HepG2 (cell line): ENCODE data around the gene CCDC88C. TPM values are rescaled to one million over a fixed set of nuclear protein-coding genes. Genes with fewer than 3 reads are reported as not detected.

ENCODE experiments used
- ATAC-seq: fragments of 200-7000 bp; cut with Tn5 transposase; 3 replicates; pipeline ENCODE4 v1.9.1; 2020; ENCODE audit warnings: mild to moderate bottlenecking, moderate library complexity
- BruUV-seq: library from RNA; stranded (reverse); fragments of 400-500 nt; replicated peaks from 2 replicates; lab custom pipeline; 2021; lab: Mats Ljungman, UMichigan
- CTCF ChIA-PET: fragments of 300-600 bp; formaldehyde crosslinking; extraction: SDS; loops from one replicate; lab custom pipeline; 2021; ENCODE audit warnings: low total read pairs, inconsistent platforms, low intra/inter-chr PET ratio; lab: Yijun Ruan, JAX
- POLR2A ChIA-PET: fragments of 350-600 bp; sonication (Branson Sonifier 250); formaldehyde crosslinking; loops from one replicate; lab custom pipeline; 2020; ENCODE audit warnings: antibody characterized with exemption, inconsistent platforms; lab: Yijun Ruan, JAX
- DNase-seq: peaks from one replicate; pipeline ENCODE4 v3.0.0-alpha.2; 2015; ENCODE audit warnings: low spot score
- FAIRE-seq: peaks from 3 replicates; lab custom pipeline; 2011; peaks lifted over from hg19 to GRCh38; lab: Jason Lieb, UNC
- H2AFZ ChIP-seq: one replicate; pipeline ENCODE4 v1.6.1; 2011; ENCODE audit warnings: low read length, inconsistent platforms
- H3K27ac ChIP-seq: fragments of 300-600 bp; 3 replicates; pipeline ENCODE4 v1.8.0; 2011; ENCODE audit warnings: mixed run types, mild to moderate bottlenecking, mixed read lengths, low read length, inconsistent platforms; ENCODE audit not compliant: insufficient read depth; ENCODE audit errors: extremely low read length
- H3K27me3 ChIP-seq, 2 experiments: fragments of 200-600 bp in 1 of 2; 2 replicates in 1 of 2; 3 replicates in 1 of 2; pipeline versions ENCODE4 v1.6.0 to v1.8.0; 2011; ENCODE audit warnings: low read length in 2 of 2, mild to moderate bottlenecking in 2 of 2, moderate library complexity in 2 of 2, inconsistent platforms in 1 of 2; ENCODE audit not compliant: insufficient read depth in 2 of 2, control insufficient read depth in 1 of 2
- H3K36me3 ChIP-seq, 2 experiments: fragments of 200-600 bp in 1 of 2; replicated peaks in 1 of 2; 2 replicates in 1 of 2; 3 replicates in 1 of 2; pipeline versions ENCODE4 v1.5.1 to v1.8.0; 2011; ENCODE audit warnings: low read length in 2 of 2, inconsistent platforms in 1 of 2; ENCODE audit not compliant: insufficient read depth in 2 of 2, control insufficient read depth in 1 of 2
- H3K4me1 ChIP-seq: 2 replicates; pipeline ENCODE4 v1.5.1; 2012; ENCODE audit warnings: low read length, inconsistent platforms; ENCODE audit not compliant: insufficient read depth
- H3K4me2 ChIP-seq: 2 replicates; pipeline ENCODE4 v1.6.0; 2011; ENCODE audit warnings: low read depth, low read length, inconsistent platforms
- H3K4me3 ChIP-seq, 3 experiments: fragments of 200-600 bp in 1 of 3; sonication (generic), shearing (Covaris generic) in 1 of 3; replicated peaks in 1 of 3; 2 replicates each; pipeline ENCODE4 v1.5.1; 2011 to 2016; ENCODE audit warnings: low read length in 3 of 3, inconsistent platforms in 2 of 3, low read depth in 2 of 3, mild to moderate bottlenecking in 2 of 3, control low read depth in 1 of 3, mixed read lengths in 1 of 3; ENCODE audit not compliant: insufficient read depth in 1 of 3
- H3K79me2 ChIP-seq: one replicate; pipeline ENCODE4 v1.6.1; 2011; ENCODE audit warnings: low read length, inconsistent platforms; ENCODE audit not compliant: insufficient read depth
- H3K9ac ChIP-seq: 2 replicates; pipeline ENCODE4 v1.6.0; 2011; ENCODE audit warnings: mild to moderate bottlenecking, low read depth, low read length, inconsistent platforms; ENCODE audit not compliant: insufficient read depth
- H3K9me3 ChIP-seq: 2 replicates; pipeline ENCODE4 v1.5.1; 2012; ENCODE audit warnings: mild to moderate bottlenecking, low read length
- H4K20me1 ChIP-seq: 2 replicates; pipeline ENCODE4 v1.6.0; 2011; ENCODE audit warnings: inconsistent platforms, mild to moderate bottlenecking, low read length, moderate library complexity; ENCODE audit not compliant: insufficient read depth
- CCAR2 ChIP-seq: fragments of 200-400 bp; formaldehyde crosslinking; optimal IDR thresholded peaks from 2 replicates; pipeline ENCODE3; 2018; ENCODE audit warnings: low read depth, mild to moderate bottlenecking, low read length, moderate library complexity
- CHD2 ChIP-seq: IDR thresholded peaks from 2 replicates; pipeline ENCODE4 v1.6.1; 2011; ENCODE audit warnings: low read depth, low read length, improper control_type of control experiment
- FOXM1 ChIP-seq: sonication (generic); formaldehyde crosslinking; IDR thresholded peaks from 2 replicates; pipeline ENCODE4 v1.5.0; 2020; ENCODE audit warnings: missing genetic modification reagents
- HNRNPK ChIP-seq: fragments of 200-400 bp; formaldehyde crosslinking; IDR thresholded peaks from 2 replicates; pipeline ENCODE4 v1.6.1; 2018; ENCODE audit warnings: low read length, low read depth, moderate library complexity, mild to moderate bottlenecking; ENCODE audit not compliant: poor library complexity, severe bottlenecking
- PHF20 ChIP-seq: sonication (generic); formaldehyde crosslinking; IDR thresholded peaks from 2 replicates; pipeline ENCODE4 v1.5.0; 2020; ENCODE audit warnings: mild to moderate bottlenecking, missing genetic modification reagents
- ZNF33A ChIP-seq: sonication (generic); formaldehyde crosslinking; IDR thresholded peaks from 2 replicates; pipeline ENCODE4 v1.5.1; 2020; ENCODE audit warnings: missing genetic modification reagents, mild to moderate bottlenecking, moderate library complexity, borderline replicate concordance
- ZNF431 ChIP-seq: sonication (generic); formaldehyde crosslinking; IDR thresholded peaks from 2 replicates; pipeline ENCODE4 v1.9.0; 2022; ENCODE audit warnings: missing genetic modification reagents, low read depth, mild to moderate bottlenecking, borderline replicate concordance
- ZNF75D ChIP-seq: sonication (generic); formaldehyde crosslinking; IDR thresholded peaks from 2 replicates; pipeline ENCODE4 v1.8.1; 2023; ENCODE audit warnings: missing genetic modification reagents, mild to moderate bottlenecking, borderline replicate concordance
- WGBS: methylation state at CpG from one replicate; pipeline ENCODE4 v1.1.6; 2017; ENCODE audit warnings: low lambda C conversion rate; 5-methylcytosine and 5-hydroxymethylcytosine counted together
- in situ Hi-C: cut with HindIII; loops from 2 replicates; pipeline ENCODE4 v1.10.0; 2017; ENCODE audit warnings: low pct_unique_long_range_greater_than_20kb; ENCODE audit not compliant: extremely low pct_ligation_motif_present
- intact Hi-C: fragments of 100-400 bp; cut with micrococcal nuclease; formaldehyde crosslinking; loops from one replicate; pipeline ENCODE4 v1.10.0; 2022; ENCODE audit not compliant: unreplicated experiment
- polyA plus RNA-seq, 8 experiments: library from polyadenylated mRNA; depleted of rRNA in 3 of 8; stranded (reverse) in 7 of 8; unstranded in 1 of 8; fragments of >200 nt; fragmentation: Illumina TruSeq in 4 of 8; extraction: Trizol in 4 of 8; gene quantifications; 2 replicates each; pipeline versions ENCODE4 v1.2.1 to v1.2.3, GENCODE V29; 2011 to 2016; ENCODE audit warnings: low read depth in 4 of 8, missing spikeins in 1 of 8, mixed read lengths in 1 of 8; ENCODE audit not compliant: insufficient read depth in 1 of 8
- total RNA-seq, 5 experiments: library from RNA; depleted of rRNA; stranded (reverse); fragments of >200 nt; fragmentation: Illumina TruSeq; extraction: Trizol; gene quantifications; 2 replicates each; pipeline ENCODE4 v1.2.3, GENCODE V29; 2016; ENCODE audit warnings: low read depth in 1 of 5
- TF ChIP-seq, protein P1 (sequence below): sonication (generic); formaldehyde crosslinking; conservative IDR thresholded peaks from 2 replicates; pipeline ENCODE4 v1.8.1; 2023; ENCODE audit warnings: missing genetic modification reagents

Gene CCDC88C
- total and polyA plus RNA-seq, 2 of the 13 experiments (the other 11 are each of a cell fraction or from before 2014, with no cell fraction given) = 3.6 to 11.7 TPM

DNA sequence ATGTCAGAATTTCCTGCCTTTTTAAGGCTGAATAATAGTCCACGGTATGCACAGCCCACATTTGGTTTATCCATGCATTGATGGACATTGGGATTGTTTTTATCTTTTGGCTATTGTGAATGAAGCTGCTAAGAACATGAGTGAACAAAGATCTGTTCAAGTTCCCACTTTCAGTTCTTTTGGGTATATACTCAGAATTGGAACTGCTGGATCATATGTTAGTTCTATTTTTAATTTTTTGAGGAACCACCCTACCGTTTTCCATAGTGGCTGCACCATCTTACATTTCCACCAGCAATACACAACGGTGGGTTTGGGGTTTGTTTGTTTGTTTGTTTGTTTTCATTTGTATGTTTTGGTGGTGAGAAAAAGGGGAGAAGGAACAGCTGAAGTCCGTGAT is 179.5 kb downstream of the CCDC88C start:
- BruUV-seq = no TSS peak
- in situ Hi-C loops (no loop called here), intact Hi-C loops (no loop called here)
- Histone ChIP-seq H3K9me3 (no peaks in the 10 kb centered on the region), H3K27me3 (peaks cover 1 to 9% of the 10 kb centered on the region in 2 experiments; a peak in 3 of 5 replicates), H3K4me1 (peaks cover 10% of the 10 kb centered on the region), H3K4me3 (no peak overlapping the region), H4K20me1 (no peaks in the 10 kb centered on the region), H3K9ac (no peak overlapping the region), H3K79me2 (no peaks in the 10 kb centered on the region), H3K36me3 (no peaks in the 10 kb centered on the region), H3K4me2 (no peak overlapping the region), H3K27ac (no peak overlapping the region), H2AFZ (no peak overlapping the region)
- WGBS = 6% methylated on average over 4 of the region's 4 CpGs
- no peak for TF ChIP-seq CHD2
- TF ChIP-seq FOXM1 (CRISPR knock-in tag) = no peak
- no peak for TF ChIP-seq ZNF431 (CRISPR knock-in tag)
- TF ChIP-seq, protein P1, sequence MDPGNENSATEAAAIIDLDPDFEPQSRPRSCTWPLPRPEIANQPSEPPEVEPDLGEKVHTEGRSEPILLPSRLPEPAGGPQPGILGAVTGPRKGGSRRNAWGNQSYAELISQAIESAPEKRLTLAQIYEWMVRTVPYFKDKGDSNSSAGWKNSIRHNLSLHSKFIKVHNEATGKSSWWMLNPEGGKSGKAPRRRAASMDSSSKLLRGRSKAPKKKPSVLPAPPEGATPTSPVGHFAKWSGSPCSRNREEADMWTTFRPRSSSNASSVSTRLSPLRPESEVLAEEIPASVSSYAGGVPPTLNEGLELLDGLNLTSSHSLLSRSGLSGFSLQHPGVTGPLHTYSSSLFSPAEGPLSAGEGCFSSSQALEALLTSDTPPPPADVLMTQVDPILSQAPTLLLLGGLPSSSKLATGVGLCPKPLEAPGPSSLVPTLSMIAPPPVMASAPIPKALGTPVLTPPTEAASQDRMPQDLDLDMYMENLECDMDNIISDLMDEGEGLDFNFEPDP (CRISPR knock-in tag) = no peak
- no peak for TF ChIP-seq HNRNPK
- TF ChIP-seq CCAR2 = no peak
- no peak for FAIRE-seq
- no peak for DNase-seq
- ATAC-seq = no peak
- CTCF ChIA-PET = no interaction called here
- POLR2A ChIA-PET = no interaction called here

DNA sequence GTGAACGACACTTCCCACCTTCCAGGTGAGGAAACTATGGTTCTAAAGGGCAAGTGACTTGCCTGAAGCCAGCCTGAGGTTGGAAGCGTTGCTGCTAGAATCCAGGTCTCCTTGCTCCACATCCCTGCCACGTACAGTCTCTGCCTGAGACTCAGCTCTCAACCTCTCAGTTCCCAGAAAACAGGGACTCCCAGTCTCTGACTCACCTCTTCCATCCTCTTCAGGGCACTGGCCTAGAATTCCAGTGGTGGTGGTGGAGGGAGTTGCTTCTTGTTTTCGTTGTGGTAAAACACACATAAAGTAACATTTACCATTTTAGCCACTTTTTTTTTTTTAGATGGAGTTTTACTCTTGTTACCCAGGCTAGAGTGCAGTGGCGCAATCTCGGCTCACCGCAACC is 180.4 kb downstream of the CCDC88C start:
- no TSS peak for BruUV-seq
- Histone ChIP-seq H3K27ac (no peak overlapping the region), H2AFZ (no peak overlapping the region), H3K4me3 (no peak overlapping the region), H3K4me2 (no peak overlapping the region), H3K9ac (no peak overlapping the region), H4K20me1 (no peaks in the 10 kb centered on the region), H3K27me3 (peaks cover 1 to 6% of the 10 kb centered on the region in 2 experiments; a peak in 2 of 5 replicates), H3K79me2 (no peaks in the 10 kb centered on the region), H3K4me1 (peaks cover 10% of the 10 kb centered on the region), H3K9me3 (no peaks in the 10 kb centered on the region), H3K36me3 (no peaks in the 10 kb centered on the region)
- in situ Hi-C loops = no loop called here
- ChIA-PET POLR2A (no interaction called here), CTCF (no interaction called here)
- WGBS = 76% methylated on average over 7 of the region's 7 CpGs
- DNase-seq (no peak), ATAC-seq (no peak), FAIRE-seq (no peak)
- TF ChIP-seq PHF20 (CRISPR knock-in tag) (no peak), ZNF33A (CRISPR knock-in tag) (no peak), ZNF75D (no peak)
- intact Hi-C loops = no loop called here
